ENCODE measurements around the gene CACNA1H. TPM values are rescaled to one million over a fixed set of nuclear protein-coding genes. Genes with fewer than 3 reads are reported as not detected.
"Not testable (repeated sequence)": the region's sequence is repeated elsewhere in the genome, so short reads cannot be mapped to it uniquely, and the experiment has no call there.

CACNA1H gene
- total RNA-seq, 4 donors from 2014 or later = 6.8 to 94.5 (median 27.6) TPM

- no peak for DNase-seq
- intact Hi-C loops (cut with DNase I; ENCODE audit: low total_unique reads) = no loop called here
- H3K4me3 ChIP-seq = no peak overlapping the region
- no peaks in the 10 kb centered on the region for H3K9me3 ChIP-seq
- no peaks in the 10 kb centered on the region for H3K36me3 ChIP-seq
- H3K27me3 ChIP-seq = no peaks in the 10 kb centered on the region
- no peaks in the 10 kb centered on the region for H3K4me1 ChIP-seq
- TF ChIP-seq CTCF (IDR thresholded peaks at IDR 0.05) = no peak
- TF ChIP-seq POLR2A (IDR thresholded peaks at IDR 0.05) = no peak
- H3K27ac ChIP-seq = no peak overlapping the region
Observed at GRCh38 chr16:1189455-1189854, 36.5 kb downstream of the CACNA1H start.

- H3K4me3 ChIP-seq; H3K27me3 ChIP-seq; DNase-seq; H3K9me3 ChIP-seq; H3K36me3 ChIP-seq; intact Hi-C loops (cut with DNase I; ENCODE audit: low total_unique reads); H3K4me1 ChIP-seq; H3K27ac ChIP-seq: not testable (repeated sequence)
Observed at GRCh38 chr16:1190789-1191188, 37.9 kb downstream of the CACNA1H start.

- H3K27me3 ChIP-seq = no peaks in the 10 kb centered on the region
- H3K36me3 ChIP-seq = no peaks in the 10 kb centered on the region
- intact Hi-C loops (cut with DNase I; ENCODE audit: low total_unique reads) = no loop called here
- H3K27ac ChIP-seq = no peak overlapping the region
- no peak for TF ChIP-seq POLR2A (IDR thresholded peaks at IDR 0.05)
- TF ChIP-seq CTCF (IDR thresholded peaks at IDR 0.05) = no peak
- no peaks in the 10 kb centered on the region for H3K9me3 ChIP-seq
- no peaks in the 10 kb centered on the region for H3K4me1 ChIP-seq
- no peak overlapping the region for H3K4me3 ChIP-seq
- DNase-seq = no peak
Observed at GRCh38 chr16:1192384-1193073, 39.6 kb downstream of the CACNA1H start.

GRCh38 chr16:1193143-1193824 lies 40.4 kb downstream of the CACNA1H start:
- H3K4me3 ChIP-seq = no peak overlapping the region
- TF ChIP-seq POLR2A (IDR thresholded peaks at IDR 0.05) (no peak), CTCF (IDR thresholded peaks at IDR 0.05) (no peak)
- intact Hi-C loops (cut with DNase I; ENCODE audit: low total_unique reads) = no loop called here
- no peak for DNase-seq
- no peaks in the 10 kb centered on the region for H3K36me3 ChIP-seq
- H3K27ac ChIP-seq = no peak overlapping the region
- no peaks in the 10 kb centered on the region for H3K9me3 ChIP-seq
- no peaks in the 10 kb centered on the region for H3K27me3 ChIP-seq
- H3K4me1 ChIP-seq = no peaks in the 10 kb centered on the region

- DNase-seq = no peak
- Histone ChIP-seq H3K27ac (peak overlapping the region in 1 of 2 donors; percentile 10), H3K27me3 (no peaks in the 10 kb centered on the region), H3K36me3 (no peaks in the 10 kb centered on the region), H3K9me3 (no peaks in the 10 kb centered on the region), H3K4me1 (no peaks in the 10 kb centered on the region), H3K4me3 (no peak overlapping the region)
- TF ChIP-seq POLR2A (IDR thresholded peaks at IDR 0.05) = no peak
- intact Hi-C loops (cut with DNase I; ENCODE audit: low total_unique reads) = no loop called here
Observed at GRCh38 chr16:1193825-1194581, 41.1 kb downstream of the CACNA1H start.

Measured in uterus (tissue), 4 donors.